Measurements from ENCODE around the gene FAM219B.

Gene FAM219B

DNA sequence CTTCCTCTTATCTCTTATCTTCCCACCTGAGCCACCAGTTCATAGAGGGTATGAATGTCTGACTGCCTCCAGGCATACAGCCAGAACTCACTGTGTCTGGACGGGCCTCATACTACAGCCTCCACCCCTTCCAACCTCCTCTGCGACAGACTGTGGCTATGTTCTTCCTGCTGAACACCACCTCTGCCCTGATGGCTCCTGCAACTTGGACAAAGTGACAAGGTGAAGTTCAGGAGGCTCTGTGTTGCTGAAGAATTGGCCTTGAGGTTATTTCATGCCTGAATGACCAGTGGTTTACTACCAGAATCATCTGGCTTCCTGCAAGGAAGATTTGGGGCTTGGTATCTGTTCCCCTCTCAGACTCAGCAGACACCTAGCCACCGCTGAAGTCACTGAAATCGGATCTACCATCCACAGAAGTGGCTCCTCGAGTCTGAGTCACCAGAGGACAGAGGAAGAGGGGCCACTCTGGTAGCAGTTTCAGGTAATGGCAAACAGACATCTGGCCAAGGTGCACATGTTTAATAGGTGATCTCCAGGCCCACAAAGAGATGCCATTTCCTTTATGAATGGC lies 49.5 kb downstream of the FAM219B start:
- no peak for DNase-seq
- intact Hi-C loops (cut with DNase I) = no loop called here

DNA sequence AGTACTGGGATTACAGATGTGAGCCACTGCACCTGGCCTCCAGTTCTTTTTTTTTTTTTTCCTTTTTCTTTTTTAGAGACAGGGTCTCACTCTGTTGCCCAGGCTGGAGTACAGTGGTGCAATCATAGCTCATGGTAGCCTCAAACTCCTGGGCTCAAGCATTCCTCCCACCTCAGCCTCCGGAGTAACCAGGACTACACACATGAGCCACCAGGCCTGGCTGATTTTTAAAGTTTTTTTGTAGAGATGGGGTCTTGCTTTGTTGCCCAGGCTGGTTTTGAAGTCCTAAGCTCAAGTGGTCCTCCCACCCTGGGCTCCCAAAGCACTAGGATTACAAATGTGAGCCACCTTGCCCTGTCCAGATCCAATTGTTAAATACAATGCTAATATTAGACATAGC lies 50.1 kb downstream of the FAM219B start:
- no peak for DNase-seq
- intact Hi-C loops (cut with DNase I) = no loop called here

DNA sequence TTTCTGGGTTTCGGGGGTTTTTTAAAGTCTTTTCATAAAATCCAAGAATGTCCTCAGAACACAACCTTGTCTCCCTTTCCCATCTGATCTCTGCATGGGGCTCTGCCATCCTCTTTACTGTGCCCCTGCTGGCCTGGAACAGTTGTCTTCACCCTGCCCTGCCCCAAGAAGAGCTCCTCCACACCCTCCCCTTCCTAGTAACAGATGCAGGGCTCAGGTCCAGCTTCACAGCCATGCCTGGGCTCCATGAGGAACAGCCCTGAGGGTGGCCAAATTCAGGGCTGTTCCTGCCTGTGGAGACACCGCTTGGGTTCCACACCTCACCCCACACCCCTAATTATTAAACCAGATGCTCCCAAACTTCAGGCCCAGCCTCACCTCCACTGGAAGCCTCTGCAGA lies 50.8 kb downstream of the FAM219B start:
- no peak for DNase-seq
- intact Hi-C loops (cut with DNase I) = no loop called here

DNA sequence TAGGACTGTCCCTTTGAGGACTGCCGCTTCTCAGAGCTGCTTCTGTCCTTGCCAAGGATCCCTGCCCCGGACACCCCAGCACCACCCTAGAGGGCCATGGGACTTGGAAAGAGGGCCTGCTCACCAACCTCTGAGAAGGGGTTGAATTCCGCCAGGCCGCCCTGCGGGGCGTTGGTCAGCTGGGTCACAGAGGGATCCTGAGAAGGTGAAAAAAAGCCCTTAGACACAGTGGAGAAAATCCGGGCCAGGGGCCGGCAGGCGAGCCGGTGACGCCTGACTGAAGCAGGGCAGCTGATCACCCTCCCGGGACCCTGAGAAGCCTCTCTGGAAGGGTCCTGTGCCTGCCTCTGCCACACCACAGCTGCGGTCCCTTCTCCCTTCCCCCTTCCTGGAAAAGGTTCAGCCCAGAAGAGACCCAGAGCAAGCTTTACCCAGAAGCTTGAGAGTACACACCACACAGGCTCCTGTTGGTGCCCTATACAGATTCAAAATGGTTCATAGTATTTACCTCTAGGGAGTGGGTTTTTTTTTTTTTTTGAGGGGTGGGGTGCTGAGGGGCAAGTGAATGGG lies 52.1 kb downstream of the FAM219B start:
- no peak for DNase-seq
- intact Hi-C loops (cut with DNase I) = no loop called here

DNA sequence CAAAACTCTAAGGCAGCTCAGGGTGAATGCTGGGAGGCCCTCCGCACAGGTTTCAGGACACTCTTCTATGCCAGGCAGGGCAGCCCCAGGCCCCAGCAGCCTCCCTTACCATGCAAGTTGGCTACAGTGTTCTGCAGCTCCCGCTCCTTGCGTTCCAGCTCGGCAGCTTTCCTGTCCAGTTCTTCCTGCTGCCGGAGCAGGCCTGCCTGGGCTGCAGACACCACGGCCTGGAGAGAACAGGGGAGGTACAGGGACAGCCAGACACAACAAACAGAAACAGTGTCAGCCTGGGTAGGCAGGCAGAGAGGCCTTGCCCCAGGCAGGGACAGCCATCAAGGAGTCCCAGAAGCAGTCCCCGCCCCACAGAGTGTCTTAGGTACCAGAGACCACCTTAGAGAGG lies 54.7 kb downstream of the FAM219B start:
- DNase-seq = no peak
- intact Hi-C loops (cut with DNase I) = no loop called here

DNA sequence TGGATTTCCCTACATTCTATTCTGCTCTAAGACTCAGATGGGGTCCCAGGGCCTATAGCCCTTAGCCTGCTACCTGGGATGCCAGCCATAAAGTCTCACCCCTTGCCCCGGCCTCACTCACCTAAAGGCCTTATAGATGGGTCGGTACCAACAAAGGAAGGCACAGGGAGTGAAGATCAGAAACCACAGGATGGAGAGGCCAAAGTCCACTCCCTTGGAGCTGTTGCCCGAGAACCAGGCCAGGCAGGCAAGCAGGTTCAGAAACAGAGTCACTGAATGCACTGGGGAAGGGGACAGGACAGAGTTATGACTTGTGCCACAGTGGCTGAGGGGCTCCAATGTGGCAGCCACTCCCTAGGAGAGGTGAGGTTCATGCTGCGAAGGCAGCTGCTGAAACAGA lies 56.3 kb downstream of the FAM219B start:
- intact Hi-C loops (cut with DNase I) = no loop called here
- DNase-seq = no peak
